H9 (cell line): ENCODE data around the gene SORCS2. TPM values are rescaled to one million over a fixed set of nuclear protein-coding genes. Genes with fewer than 3 reads are reported as not detected.

Experiments
- DNase-seq: peaks from one replicate; pipeline ENCODE4 v3.0.0-alpha.2; 2017
- H2AFZ ChIP-seq: one replicate; pipeline ENCODE4 v1.6.1; 2013; ENCODE audit warnings: mild to moderate bottlenecking, low read length, control low read depth, moderate library complexity
- H2AK5ac ChIP-seq: 2 replicates; pipeline ENCODE4 v1.6.1; 2013; ENCODE audit warnings: low read length, control low read depth, mixed read lengths; ENCODE audit not compliant: insufficient read length
- H2BK120ac ChIP-seq: one replicate; pipeline ENCODE4 v1.6.1; 2013; ENCODE audit warnings: low read depth, mild to moderate bottlenecking, low read length, control low read depth, inconsistent platforms; ENCODE audit not compliant: poor library complexity, severe bottlenecking
- H2BK12ac ChIP-seq: 2 replicates; pipeline ENCODE4 v1.6.1; 2013; ENCODE audit warnings: low read length, control low read depth, mixed read lengths, low read depth; ENCODE audit not compliant: insufficient read length
- H2BK15ac ChIP-seq: 2 replicates; pipeline ENCODE4 v1.6.1; 2013; ENCODE audit warnings: low read depth, low read length, control low read depth
- H2BK20ac ChIP-seq: one replicate; pipeline ENCODE4 v1.6.1; 2013; ENCODE audit warnings: low read depth, mild to moderate bottlenecking, low read length, control low read depth, inconsistent platforms; ENCODE audit not compliant: poor library complexity, severe bottlenecking
- H2BK5ac ChIP-seq: 2 replicates; pipeline ENCODE4 v1.6.1; 2013; ENCODE audit warnings: low read length, control low read depth, mixed read lengths; ENCODE audit not compliant: insufficient read length
- H3K14ac ChIP-seq: 2 replicates; pipeline ENCODE4 v1.6.1; 2013; ENCODE audit warnings: low read length, control low read depth; ENCODE audit not compliant: insufficient read depth
- H3K18ac ChIP-seq: 2 replicates; pipeline ENCODE4 v1.6.1; 2013; ENCODE audit warnings: low read depth, mild to moderate bottlenecking, mixed read lengths, low read length, control low read depth; ENCODE audit not compliant: insufficient read length
- H3K23ac ChIP-seq: 2 replicates; pipeline ENCODE4 v1.6.1; 2013; ENCODE audit warnings: low read length, control low read depth, mixed read lengths, low read depth; ENCODE audit not compliant: insufficient read length
- H3K23me2 ChIP-seq: 2 replicates; pipeline ENCODE4 v1.6.1; 2013; ENCODE audit warnings: low read depth, mild to moderate bottlenecking, mixed read lengths, low read length, control low read depth; ENCODE audit not compliant: insufficient read length, poor library complexity, severe bottlenecking
- H3K27ac ChIP-seq: 2 replicates; pipeline ENCODE4 v1.5.1; 2013; ENCODE audit warnings: low read length, control low read depth, mixed read lengths, low read depth; ENCODE audit not compliant: insufficient read length
- H3K27me3 ChIP-seq: 2 replicates; pipeline ENCODE4 v1.6.1; 2013; ENCODE audit warnings: low read length, control low read depth, inconsistent platforms; ENCODE audit not compliant: insufficient read depth
- H3K4ac ChIP-seq: 2 replicates; pipeline ENCODE4 v1.6.1; 2013; ENCODE audit warnings: low read depth, mild to moderate bottlenecking, control low read depth, inconsistent platforms, low read length, moderate library complexity
- H3K4me1 ChIP-seq: 2 replicates; pipeline ENCODE4 v1.6.1; 2013; ENCODE audit warnings: low read length, control low read depth, inconsistent platforms; ENCODE audit not compliant: insufficient read depth
- H3K4me2 ChIP-seq: 2 replicates; pipeline ENCODE4 v1.6.1; 2013; ENCODE audit warnings: low read length, control low read depth, mixed read lengths; ENCODE audit not compliant: insufficient read length, insufficient read depth
- H3K56ac ChIP-seq: 2 replicates; pipeline ENCODE4 v1.6.1; 2013; ENCODE audit warnings: low read depth, mild to moderate bottlenecking, mixed read lengths, low read length, control low read depth; ENCODE audit not compliant: insufficient read length
- H3K79me1 ChIP-seq: 2 replicates; pipeline ENCODE4 v1.6.1; 2013; ENCODE audit warnings: low read depth, mild to moderate bottlenecking, moderate library complexity, low read length, control low read depth, inconsistent platforms; ENCODE audit not compliant: insufficient read depth, poor library complexity, severe bottlenecking
- H3K79me2 ChIP-seq: 2 replicates; pipeline ENCODE4 v1.6.1; 2013; ENCODE audit warnings: low read length, control low read depth, inconsistent platforms; ENCODE audit not compliant: insufficient read depth
- H3K9ac ChIP-seq: 2 replicates; pipeline ENCODE4 v1.6.1; 2013; ENCODE audit warnings: low read length, control low read depth, mixed read lengths; ENCODE audit not compliant: insufficient read length; ENCODE audit errors: extremely low read depth
- H3K9me3 ChIP-seq: one replicate; pipeline ENCODE4 v1.6.1; 2013; ENCODE audit warnings: low read depth, low read length, inconsistent platforms; ENCODE audit not compliant: control insufficient read depth
- H3T11ph ChIP-seq: one replicate; pipeline ENCODE4 v1.6.1; 2013; ENCODE audit warnings: mild to moderate bottlenecking, low read length, control low read depth, inconsistent platforms
- H4K20me1 ChIP-seq: one replicate; pipeline ENCODE4 v1.6.1; 2013; ENCODE audit not compliant: control insufficient read depth, insufficient read length, insufficient read depth
- H4K5ac ChIP-seq: 2 replicates; pipeline ENCODE4 v1.6.1; 2013; ENCODE audit warnings: low read depth, mild to moderate bottlenecking, mixed read lengths, low read length, control low read depth; ENCODE audit not compliant: insufficient read length
- H4K8ac ChIP-seq: replicated peaks from 2 replicates; pipeline ENCODE4 v1.6.1; 2013; ENCODE audit warnings: low read length, control low read depth, mixed read lengths, low read depth; ENCODE audit not compliant: insufficient read length
- H4K91ac ChIP-seq: 2 replicates; pipeline ENCODE4 v1.6.1; 2013; ENCODE audit warnings: low read depth, mild to moderate bottlenecking, moderate library complexity, mixed read lengths, low read length, control low read depth; ENCODE audit not compliant: insufficient read length
- H3K27ac Mint-ChIP-seq, 3 experiments: 2 replicates in 2 of 3; 3 replicates in 1 of 3; pipeline ENCODE4 v1.8.0; 2020 to 2021; ENCODE audit warnings: mixed read lengths in 3 of 3, mild to moderate bottlenecking in 1 of 3, moderate library complexity in 1 of 3
- H3K27me3 Mint-ChIP-seq: 2 replicates; pipeline ENCODE4 v1.8.0; 2021; ENCODE audit warnings: low read depth, mild to moderate bottlenecking, moderate library complexity, mixed read lengths
- H3K36me3 Mint-ChIP-seq, 3 experiments: 2 replicates in 2 of 3; 3 replicates in 1 of 3; pipeline ENCODE4 v1.8.0; 2020 to 2021; ENCODE audit warnings: low read depth in 3 of 3, mixed read lengths in 3 of 3; ENCODE audit not compliant: insufficient read depth in 1 of 3
- H3K4me1 Mint-ChIP-seq, 2 experiments: 2 replicates each; pipeline ENCODE4 v1.8.0; 2020; ENCODE audit warnings: mixed read lengths in 2 of 2
- H3K4me3 Mint-ChIP-seq, 2 experiments: 2 replicates in 1 of 2; 3 replicates in 1 of 2; pipeline ENCODE4 v1.8.0; 2020 to 2021; ENCODE audit warnings: mild to moderate bottlenecking in 2 of 2, mixed read lengths in 2 of 2, moderate library complexity in 1 of 2
- H3K9me3 Mint-ChIP-seq, 2 experiments: 2 replicates in 1 of 2; 3 replicates in 1 of 2; pipeline ENCODE4 v1.8.0; 2020; ENCODE audit warnings: mild to moderate bottlenecking in 2 of 2, mixed read lengths in 2 of 2, moderate library complexity in 1 of 2
- CTCF ChIP-seq: fragments of 200-600 bp; sonication (generic); conservative IDR thresholded peaks from 3 replicates; pipeline ENCODE4 v1.8.0; 2021; ENCODE audit warnings: antibody characterized with exemption, mild to moderate bottlenecking
- WGBS: extraction: QIAGEN DNeasy Blood & Tissue Kit; methylation state at CpG from one replicate; pipeline ENCODE4 v1.1.7; 2013; ENCODE audit warnings: missing lambda C conversion rate, low lambda C conversion rate, mixed read lengths; ENCODE audit not compliant: insufficient read length; ENCODE audit errors: extremely low coverage; 5-methylcytosine and 5-hydroxymethylcytosine counted together
- total RNA-seq: library from RNA; stranded (reverse); gene quantifications from 2 replicates; pipeline ENCODE4 v1.2.1, GENCODE V29; 2021

The SORCS2 gene
- total RNA-seq, 1 experiment from 2014 or later: 0.57 TPM

GRCh38 chr4:7295197-7295910 is 103.0 kb downstream of the SORCS2 start:
- H3K56ac ChIP-seq: no peak overlapping the region
- no peak overlapping the region for H3K4me3 Mint-ChIP-seq
- H2BK120ac ChIP-seq: no peak overlapping the region
- no peak overlapping the region for H3K27ac ChIP-seq
- H2AK5ac ChIP-seq: no peak overlapping the region
- H2BK5ac ChIP-seq: no peak overlapping the region
- H3K9me3 ChIP-seq: no peaks in the 10 kb centered on the region
- H3K27me3 ChIP-seq: no peaks in the 10 kb centered on the region
- peaks cover 7% of the 10 kb centered on the region for H3K27me3 Mint-ChIP-seq
- H4K8ac ChIP-seq: no peak overlapping the region
- H3K4me1 ChIP-seq: no peaks in the 10 kb centered on the region
- TF ChIP-seq CTCF: no peak
- H3K9ac ChIP-seq: no peak overlapping the region
- H3K4me2 ChIP-seq: no peak overlapping the region
- no peak overlapping the region for H3K18ac ChIP-seq
- H3K23me2 ChIP-seq: no peaks in the 10 kb centered on the region
- H3K4me1 Mint-ChIP-seq: peaks cover 6 to 19% of the 10 kb centered on the region in 2 experiments; a peak in 3 of 4 replicates
- H3K36me3 Mint-ChIP-seq: no peaks in the 10 kb centered on the region
- no peak for DNase-seq
- no peaks in the 10 kb centered on the region for H3K79me1 ChIP-seq
- H4K91ac ChIP-seq: no peak overlapping the region
- no peak overlapping the region for H2BK15ac ChIP-seq
- no peak overlapping the region for H3K14ac ChIP-seq
- no peak overlapping the region for H2AFZ ChIP-seq
- no peak overlapping the region for H3K4ac ChIP-seq
- H3K9me3 Mint-ChIP-seq: no peaks in the 10 kb centered on the region
- no peak overlapping the region for H2BK12ac ChIP-seq
- WGBS: no CpG with 5 or more reads among the region's 22 CpGs
- H4K5ac ChIP-seq: no peak overlapping the region
- H3K79me2 ChIP-seq: no peaks in the 10 kb centered on the region
- no peak overlapping the region for H2BK20ac ChIP-seq
- H3K23ac ChIP-seq: no peak overlapping the region
- H3K27ac Mint-ChIP-seq: no peak overlapping the region
- H3T11ph ChIP-seq: no peak overlapping the region
- no peaks in the 10 kb centered on the region for H4K20me1 ChIP-seq
